OCI-LY7 (cell line): ENCODE measurements around the gene PPP1R14B. TPM values are rescaled to one million over a fixed set of nuclear protein-coding genes. Genes with fewer than 3 reads are reported as not detected.

ENCODE experiments used
- Bru-seq: library from RNA; stranded (reverse); fragments of 400-500 nt; gene quantifications from one replicate; lab custom pipeline; 2021; lab: Mats Ljungman, UMichigan
- BruChase-seq, 2 experiments: library from RNA; stranded (reverse); fragments of 400-500 nt; gene quantifications; one replicate each; lab custom pipeline; 2021; lab: Mats Ljungman, UMichigan
- BruUV-seq: library from RNA; stranded (reverse); fragments of 400-500 nt; replicated peaks from 2 replicates; lab custom pipeline; 2021; lab: Mats Ljungman, UMichigan
- CTCF ChIA-PET: fragments of 300-600 bp; sonication (Branson Sonifier 250); formaldehyde crosslinking; loops from one replicate; lab custom pipeline; 2022; ENCODE audit warnings: antibody characterized with exemption; ENCODE audit not compliant: unreplicated experiment; lab: Charles Lee
- POLR2A ChIA-PET: fragments of 300-600 bp; sonication (Branson Sonifier 250); formaldehyde crosslinking; loops from one replicate; lab custom pipeline; 2022; ENCODE audit warnings: antibody characterized with exemption; lab: Charles Lee
- DNase-seq: peaks from one replicate; pipeline ENCODE4 v3.0.0-alpha.2; 2015; ENCODE audit warnings: low spot score
- H2AFZ ChIP-seq: fragments of 200-600 bp; sonication (generic), shearing (Covaris generic); 2 replicates; pipeline ENCODE4 v1.6.1; 2014; ENCODE audit warnings: mild to moderate bottlenecking, antibody characterized with exemption, low read length, moderate library complexity
- H3K27ac ChIP-seq: fragments of 200-600 bp; sonication (generic); 2 replicates; pipeline ENCODE4 v1.5.1; 2014; ENCODE audit warnings: mixed run types, low read depth, mild to moderate bottlenecking, moderate library complexity, low read length, inconsistent platforms; ENCODE audit not compliant: poor library complexity, severe bottlenecking
- H3K36me3 ChIP-seq: fragments of 200-600 bp; sonication (generic); 2 replicates; pipeline ENCODE4 v1.6.1; 2014; ENCODE audit warnings: mild to moderate bottlenecking, antibody characterized with exemption, low read length, moderate library complexity, mixed read lengths; ENCODE audit not compliant: insufficient read depth
- H3K4me1 ChIP-seq: fragments of 200-600 bp; sonication (generic); 2 replicates; pipeline ENCODE4 v1.5.1; 2014; ENCODE audit warnings: mild to moderate bottlenecking, low read length; ENCODE audit not compliant: insufficient read depth, poor library complexity, severe bottlenecking
- H3K4me2 ChIP-seq: fragments of 200-600 bp; sonication (generic); 2 replicates; pipeline ENCODE4 v1.6.1; 2014; ENCODE audit warnings: mild to moderate bottlenecking, low read length
- H3K4me3 ChIP-seq: fragments of 200-600 bp; sonication (generic); 2 replicates; pipeline ENCODE4 v1.5.1; 2014; ENCODE audit warnings: mild to moderate bottlenecking, low read depth, low read length; ENCODE audit not compliant: poor library complexity, severe bottlenecking
- H3K79me2 ChIP-seq: fragments of 200-600 bp; sonication (generic); 2 replicates; pipeline ENCODE4 v1.6.1; 2016; ENCODE audit warnings: low read depth, mild to moderate bottlenecking, low read length, moderate library complexity, mixed read lengths; ENCODE audit not compliant: insufficient read depth
- H3K9me2 ChIP-seq: fragments of 200-600 bp; sonication (generic); 2 replicates; pipeline ENCODE4 v1.6.1; 2016; ENCODE audit warnings: mild to moderate bottlenecking, low read length, mixed read lengths; ENCODE audit not compliant: insufficient read depth
- H3K9me3 ChIP-seq: fragments of 200-600 bp; sonication (generic); 2 replicates; pipeline ENCODE4 v1.6.1; 2014; ENCODE audit warnings: mild to moderate bottlenecking, mixed run types, low read length, mixed read lengths
- H4K20me1 ChIP-seq: fragments of 200-600 bp; sonication (generic); 2 replicates; pipeline ENCODE4 v1.6.1; 2014; ENCODE audit warnings: mild to moderate bottlenecking, antibody characterized with exemption, low read length, moderate library complexity, mixed read lengths; ENCODE audit not compliant: insufficient read depth
- CTCF ChIP-seq: fragments of 200-600 bp; sonication (generic); conservative IDR thresholded peaks from 2 replicates; pipeline ENCODE4 v1.5.1; 2014; ENCODE audit warnings: mild to moderate bottlenecking, antibody characterized with exemption, low read length, moderate library complexity, mixed read lengths
- EZH2phosphoT487 ChIP-seq: fragments of 200-600 bp; sonication (generic); IDR thresholded peaks from 2 replicates; pipeline ENCODE4 v1.6.1; 2018; ENCODE audit warnings: low read depth, borderline replicate concordance, mild to moderate bottlenecking, mixed run types, antibody characterized with exemption, low read length, moderate library complexity, mixed read lengths
- intact Hi-C: fragments of 100-400 bp; cut with micrococcal nuclease; formaldehyde crosslinking; loops from one replicate; pipeline ENCODE4 v1.10.0; 2022; ENCODE audit not compliant: unreplicated experiment
- long read RNA-seq: library from polyadenylated mRNA; stranded (forward); transcript quantifications from one replicate; pipeline ENCODE4 v2.0.0, GENCODE V29; 2022
- total RNA-seq, 2 experiments: library from RNA; depleted of rRNA in 1 of 2; stranded (reverse); fragments of >200 nt in 1 of 2; shearing (Covaris generic) in 1 of 2; gene quantifications; 2 replicates each; pipeline ENCODE4 v1.2.3, GENCODE V29; 2014 to 2022

Gene PPP1R14B
- total RNA-seq (2014; rRNA removed; shearing (Covaris generic)) (198 and 219 TPM in 2 replicates), total RNA-seq (2022) (207 and 223 TPM in 2 replicates), Bru-seq, nascent RNA (percentile 80 among the genes with signal in this experiment), BruChase-seq, experiment 1, labeled RNA remaining after a 6-hour chase (percentile 91 among the genes with signal in this experiment), BruChase-seq, experiment 2, labeled RNA remaining after a 2-hour chase (percentile 83 among the genes with signal in this experiment)
- long read RNA-seq, transcript PPP1R14B-201 (4 exons, 982 nt), result major isoform, 288 of 299 reads
- long read RNA-seq, partial matches to known transcripts, result 3 of 299 reads
- long read RNA-seq, other reads (novel, unspliced or antisense), result 5 of 299 reads

- H3K4me3 ChIP-seq, result peak within 1 kb of the TSS; percentile 88
- H3K4me2 ChIP-seq, result peak within 1 kb of the TSS; percentile 95
- peaks cover 29% of the 10 kb centered on the region for H3K36me3 ChIP-seq
- intact Hi-C loops, result loop anchor here (1.0 kb wide), 1 partner anchor 22 kb away; no protein-coding TSS in a partner anchor
- TF ChIP-seq EZH2phosphoT487 (no peak), CTCF (no peak)
- no TSS peak for BruUV-seq
- H3K9me3 ChIP-seq, result no peaks in the 10 kb centered on the region
- ChIA-PET POLR2A (interaction anchor here (0.8 to 2.0 kb wide), 3 partner anchors 18 to 41 kb away, joined by 3 to 8 read pairs (median 3); partner anchors contain the start of genes FERMT3 and NUDT22), CTCF (no interaction called here)
- H3K4me1 ChIP-seq, result peaks cover 60% of the 10 kb centered on the region
- no peaks in the 10 kb centered on the region for H3K9me2 ChIP-seq
- peaks cover 23% of the 10 kb centered on the region for H3K79me2 ChIP-seq
- H2AFZ ChIP-seq, result peak within 1 kb of the TSS; percentile 88
- DNase-seq, result peak; percentile 85
- H3K27ac ChIP-seq, result peak within 1 kb of the TSS; percentile 69
- no peaks in the 10 kb centered on the region for H4K20me1 ChIP-seq
Measured at GRCh38 chr11:64246871-64247728, at the start of gene PPP1R14B. PPP1R14B (minus strand) TSS chr11:64246943; CDS start chr11:64246673, 270 bp downstream.

GRCh38 chr11:64296236-64296635 lies 49.5 kb upstream of the PPP1R14B start:
- Histone ChIP-seq H3K4me2 (no peak overlapping the region), H3K79me2 (no peaks in the 10 kb centered on the region), H3K4me1 (peaks cover 9% of the 10 kb centered on the region), H3K27ac (no peak overlapping the region), H3K4me3 (no peak overlapping the region), H4K20me1 (no peaks in the 10 kb centered on the region), H3K9me3 (no peaks in the 10 kb centered on the region), H3K36me3 (no peaks in the 10 kb centered on the region), H3K9me2 (no peaks in the 10 kb centered on the region), H2AFZ (no peak overlapping the region)
- ChIA-PET CTCF (no interaction called here), POLR2A (no interaction called here)
- TF ChIP-seq EZH2phosphoT487, result no peak
- TF ChIP-seq CTCF, result no peak
- BruUV-seq, result no TSS peak
- intact Hi-C loops, result no loop called here
- DNase-seq, result no peak
